GM12872 (cell line): ENCODE data around the gene CLEC16A.

ENCODE experiments used
- TF ChIP-seq, protein P1 (sequence below): IDR thresholded peaks from 3 replicates; pipeline ENCODE4 v1.5.1; 2011; ENCODE audit warnings: low read depth, mild to moderate bottlenecking, low read length, moderate library complexity; ENCODE audit not compliant: insufficient read depth

Gene CLEC16A

DNA sequence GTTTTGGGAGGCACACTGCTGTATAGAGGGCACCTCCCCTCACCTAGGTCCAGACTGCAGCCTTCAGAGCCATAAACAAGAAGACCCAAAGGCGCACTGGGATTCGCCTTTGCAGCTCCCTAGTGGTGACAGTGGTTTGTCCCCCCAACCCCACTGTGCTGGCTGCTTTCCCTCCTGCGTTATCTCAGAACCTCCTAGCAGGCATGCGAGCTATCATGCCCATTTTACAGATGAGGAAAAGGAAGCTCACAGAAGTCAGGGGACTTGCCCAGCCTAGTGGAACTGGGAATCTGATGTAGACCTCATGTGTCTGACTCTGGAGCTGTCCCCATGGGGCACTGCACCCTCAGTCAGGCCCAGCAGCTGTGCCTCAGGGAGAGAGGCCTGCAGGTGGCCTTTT lies 115.2 kb downstream of the CLEC16A start:
- TF ChIP-seq, protein P1, sequence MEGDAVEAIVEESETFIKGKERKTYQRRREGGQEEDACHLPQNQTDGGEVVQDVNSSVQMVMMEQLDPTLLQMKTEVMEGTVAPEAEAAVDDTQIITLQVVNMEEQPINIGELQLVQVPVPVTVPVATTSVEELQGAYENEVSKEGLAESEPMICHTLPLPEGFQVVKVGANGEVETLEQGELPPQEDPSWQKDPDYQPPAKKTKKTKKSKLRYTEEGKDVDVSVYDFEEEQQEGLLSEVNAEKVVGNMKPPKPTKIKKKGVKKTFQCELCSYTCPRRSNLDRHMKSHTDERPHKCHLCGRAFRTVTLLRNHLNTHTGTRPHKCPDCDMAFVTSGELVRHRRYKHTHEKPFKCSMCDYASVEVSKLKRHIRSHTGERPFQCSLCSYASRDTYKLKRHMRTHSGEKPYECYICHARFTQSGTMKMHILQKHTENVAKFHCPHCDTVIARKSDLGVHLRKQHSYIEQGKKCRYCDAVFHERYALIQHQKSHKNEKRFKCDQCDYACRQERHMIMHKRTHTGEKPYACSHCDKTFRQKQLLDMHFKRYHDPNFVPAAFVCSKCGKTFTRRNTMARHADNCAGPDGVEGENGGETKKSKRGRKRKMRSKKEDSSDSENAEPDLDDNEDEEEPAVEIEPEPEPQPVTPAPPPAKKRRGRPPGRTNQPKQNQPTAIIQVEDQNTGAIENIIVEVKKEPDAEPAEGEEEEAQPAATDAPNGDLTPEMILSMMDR: no peak

DNA sequence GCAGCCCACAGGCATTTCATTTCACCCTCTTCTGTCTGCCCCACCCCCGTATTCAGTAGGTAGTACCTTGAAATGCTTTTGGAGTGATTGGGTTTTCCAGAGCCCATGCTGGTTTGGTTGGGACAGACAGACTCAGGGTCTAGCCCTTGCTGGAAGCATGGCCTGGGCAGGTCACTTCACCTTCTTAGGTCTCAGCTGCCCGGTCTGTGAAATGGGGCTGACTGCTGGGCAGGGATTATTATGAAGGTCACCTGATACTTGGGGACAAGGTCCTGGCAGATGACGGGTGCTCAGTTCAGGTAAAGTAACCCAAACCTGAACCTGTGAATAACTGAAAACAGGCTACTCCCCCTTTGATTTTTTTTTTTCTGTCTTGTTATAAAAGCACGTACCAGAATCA lies 116.0 kb downstream of the CLEC16A start:
- TF ChIP-seq, protein P1: no peak

DNA sequence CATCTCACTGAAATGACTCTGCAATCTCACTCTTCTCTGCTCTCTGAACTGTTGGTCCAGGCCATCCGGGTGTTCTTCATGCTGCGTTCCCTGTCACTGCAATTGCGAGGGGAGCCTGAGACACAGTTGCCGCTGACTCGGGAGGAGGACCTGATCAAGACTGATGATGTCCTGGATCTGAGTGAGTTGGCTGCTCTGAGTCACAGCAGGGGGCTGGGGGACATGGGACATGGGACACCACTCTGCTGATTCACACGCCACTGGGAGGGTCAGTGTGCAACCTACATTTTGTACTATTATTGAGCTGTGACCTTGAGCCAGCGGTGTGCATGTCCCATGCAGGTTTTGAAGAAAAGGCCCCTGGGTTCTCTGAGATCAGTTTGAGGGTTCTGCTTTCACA lies 116.5 kb downstream of the CLEC16A start:
- TF ChIP-seq, protein P1: no peak

DNA sequence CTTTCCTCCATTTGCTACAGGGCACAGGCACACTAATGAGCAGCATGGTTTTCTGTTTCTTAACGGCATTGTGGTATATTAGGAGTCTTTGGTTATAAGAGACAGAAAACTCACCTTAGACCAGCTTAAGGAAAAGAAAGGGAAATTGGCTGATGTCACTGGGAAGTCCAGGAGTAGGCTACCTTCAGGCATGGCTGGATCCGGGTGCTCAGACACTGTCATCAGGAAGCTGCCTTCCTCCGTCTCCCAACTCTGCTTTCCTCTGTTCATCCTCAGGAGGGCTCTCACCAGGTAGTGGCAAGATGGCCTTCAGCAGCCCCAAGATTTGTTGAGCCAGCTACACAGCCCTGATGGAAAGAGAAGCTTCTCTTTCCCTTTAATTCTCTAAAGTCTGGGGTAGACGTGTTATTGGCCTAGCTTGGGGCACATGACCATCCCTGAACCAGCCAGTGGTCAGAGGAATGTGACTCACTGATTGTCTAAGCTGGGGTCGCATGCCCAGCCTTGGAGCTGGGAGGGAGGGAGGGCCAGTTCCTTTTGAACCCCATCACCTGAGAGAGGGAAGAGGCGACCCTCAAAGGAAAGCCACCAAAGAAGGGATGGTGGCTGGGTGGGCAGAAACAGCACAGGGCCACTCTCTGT lies 117.4 kb downstream of the CLEC16A start:
- TF ChIP-seq, protein P1: no peak

DNA sequence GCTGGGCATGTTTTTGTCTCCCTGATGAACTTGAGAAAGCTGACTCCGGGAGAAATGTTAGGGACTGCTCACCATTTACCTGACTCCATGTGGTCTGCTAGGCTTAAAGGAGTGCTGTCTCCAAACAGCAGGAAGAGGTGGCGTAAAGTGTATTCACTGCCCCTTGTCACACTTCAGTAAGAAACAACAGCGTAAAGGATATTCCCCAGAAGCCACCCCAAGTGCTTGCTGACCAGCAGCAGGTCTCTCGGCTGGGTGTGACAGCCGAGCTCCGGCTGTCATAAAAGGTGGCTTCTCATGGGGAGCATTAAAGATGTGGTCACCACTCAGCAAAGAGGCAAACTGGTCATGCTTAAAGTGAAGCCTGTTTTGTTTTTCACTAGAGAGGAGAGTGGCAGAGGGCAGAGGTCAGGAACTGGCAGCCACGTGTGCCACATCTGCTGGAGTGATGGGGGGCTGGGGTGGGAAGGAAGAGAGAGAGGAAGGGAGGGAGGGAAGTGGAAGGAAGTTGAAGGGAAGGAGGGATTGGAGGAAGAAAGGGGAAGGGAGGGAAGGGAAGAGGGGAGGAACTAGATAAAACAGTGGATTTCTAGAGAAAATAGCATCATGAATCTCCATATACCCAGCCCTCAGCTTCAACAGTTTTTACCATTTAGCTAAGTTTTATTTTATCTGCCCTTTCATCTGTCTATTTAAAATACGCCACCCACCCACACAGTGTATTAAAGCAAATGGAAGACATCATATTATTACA lies 119.3 kb downstream of the CLEC16A start:
- TF ChIP-seq, protein P1: no peak

DNA sequence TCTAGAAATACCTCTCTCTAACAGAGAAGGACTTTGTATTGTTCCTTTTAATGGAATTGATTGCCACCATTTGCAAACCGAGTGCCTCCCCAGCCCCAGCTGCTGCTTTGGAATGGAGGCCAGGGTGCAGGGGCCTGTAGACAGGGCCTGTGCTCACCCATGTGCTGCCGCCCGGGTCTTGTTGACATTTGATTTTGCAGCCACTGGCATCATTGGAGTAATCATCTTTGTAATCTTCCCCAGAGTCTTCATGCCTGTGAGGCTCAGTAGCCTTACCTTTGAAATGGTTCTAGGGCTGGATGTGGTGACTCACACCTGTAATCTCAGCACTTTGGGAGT lies 119.8 kb downstream of the CLEC16A start:
- TF ChIP-seq, protein P1: no peak

DNA sequence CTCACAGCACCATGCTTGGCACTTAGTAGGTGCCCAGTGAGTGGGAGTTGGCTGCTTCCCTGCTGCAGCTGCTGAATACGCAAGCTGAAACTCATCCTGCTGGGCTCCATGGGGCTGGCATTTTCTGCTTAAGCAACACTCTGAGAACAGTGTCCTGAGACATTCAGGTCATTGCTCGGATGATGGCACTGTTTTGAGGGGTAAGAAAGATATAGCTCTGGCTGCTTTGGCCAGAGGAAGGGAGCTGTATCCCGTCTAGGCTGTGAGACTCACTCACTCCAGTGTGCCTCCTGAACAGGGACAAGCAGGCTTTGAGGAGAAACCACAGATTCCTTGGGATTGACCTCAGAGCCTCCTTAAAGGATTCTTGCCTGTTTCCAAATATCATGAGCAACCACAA lies 120.5 kb downstream of the CLEC16A start:
- TF ChIP-seq, protein P1: no peak
